Measurements from ENCODE around the gene NCOA7.
A peak's percentile ranks its signal among the peaks of the same experiment; 100 is the strongest.

Gene NCOA7

GRCh38 chr6:125811259-125811658, 20.5 kb downstream of the NCOA7 start:
- FAIRE-seq = no peak
- no peak for DNase-seq (ENCODE audit: insufficient read length, low spot score)

DNA sequence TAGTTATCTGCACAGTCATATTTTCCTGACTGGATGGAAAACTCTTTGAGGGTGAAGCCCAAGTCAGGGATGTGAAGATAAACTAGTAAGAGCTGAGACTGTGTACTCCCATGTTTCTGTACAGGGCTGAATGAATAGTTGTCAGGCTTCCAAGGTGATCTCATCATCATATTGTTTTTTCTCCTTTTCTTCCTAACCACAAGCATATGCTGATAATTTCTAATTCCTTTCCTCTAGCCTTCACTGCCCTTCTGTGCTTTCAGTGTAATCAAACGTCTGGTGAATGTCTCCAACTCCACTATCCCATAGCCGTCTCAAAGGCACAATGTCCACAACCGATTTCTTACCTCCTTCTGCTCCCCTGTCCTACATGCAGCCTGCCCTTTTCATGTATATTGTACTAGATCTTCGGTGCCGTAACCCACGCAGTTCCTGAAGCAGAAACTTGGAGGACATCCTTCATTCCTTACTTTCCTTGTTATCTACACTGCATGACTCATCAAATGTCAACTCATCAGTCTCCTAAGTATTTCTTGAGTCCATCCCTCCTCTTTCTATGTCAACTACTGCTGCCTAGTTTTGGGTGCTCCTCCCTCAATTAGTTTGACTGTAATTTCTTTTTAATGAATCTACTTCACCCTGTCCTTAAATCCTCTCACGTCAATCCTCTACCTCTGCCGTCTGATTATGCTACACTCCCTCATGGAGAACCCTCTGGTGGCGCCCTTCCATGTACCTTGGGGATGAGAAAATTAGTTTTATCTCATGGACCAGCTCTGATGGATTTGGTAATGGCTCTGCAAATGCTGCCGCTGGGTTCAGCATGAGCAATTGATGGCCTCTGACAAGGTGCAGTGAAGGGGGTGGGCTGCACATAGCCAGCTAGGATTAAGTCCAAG, 21.9 kb downstream of the NCOA7 start:
- FAIRE-seq (no peak), DNase-seq (ENCODE audit: insufficient read length, low spot score) (no peak)

DNA sequence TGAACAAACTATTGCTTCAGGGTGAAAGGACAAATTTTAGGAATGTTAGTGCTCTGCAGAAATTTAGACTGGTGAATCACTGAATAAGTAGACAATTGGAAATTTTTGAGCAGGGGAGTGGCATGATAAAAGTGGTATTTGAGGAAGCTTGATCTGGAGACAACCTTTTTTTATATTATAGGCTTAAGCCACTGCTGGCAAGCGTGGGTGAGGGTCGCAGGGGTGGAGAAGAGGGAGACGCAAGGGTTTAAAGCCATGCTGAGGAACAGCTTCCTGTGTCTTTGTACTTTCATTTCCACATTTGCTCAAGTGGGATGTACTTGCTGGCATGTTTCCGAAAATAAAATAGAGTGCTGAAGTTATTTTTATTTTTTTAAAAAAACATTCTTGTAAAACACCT, 23.7 kb downstream of the NCOA7 start:
- DNase-seq (ENCODE audit: insufficient read length, low spot score) (no peak), FAIRE-seq (peak; percentile 66)

GRCh38 chr6:125815080-125815910, 24.5 kb downstream of the NCOA7 start:
- DNase-seq (ENCODE audit: insufficient read length, low spot score) = no peak
- FAIRE-seq = peak; percentile 90

DNA sequence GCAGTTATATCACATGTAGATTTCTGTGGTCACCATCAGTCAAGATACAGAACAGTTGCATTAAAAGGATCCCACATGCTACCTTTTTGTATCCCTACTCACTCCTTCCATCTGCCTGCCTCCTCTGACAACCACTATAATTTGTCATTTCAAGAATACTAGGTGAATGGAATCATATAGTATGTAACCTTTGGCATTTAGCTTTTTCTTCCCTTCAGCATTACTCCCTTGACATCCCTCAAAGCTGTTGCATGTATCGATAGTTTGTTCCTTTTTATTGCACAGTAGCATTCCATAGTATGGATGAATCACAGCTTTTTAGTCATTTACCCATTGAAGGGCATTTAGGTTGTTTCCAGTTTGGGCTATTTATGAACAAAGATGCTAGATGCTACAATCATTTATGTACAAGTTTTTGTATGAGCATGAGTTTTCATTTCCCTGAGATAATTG, 26.1 kb downstream of the NCOA7 start:
- peak; percentile 85 for FAIRE-seq
- DNase-seq (ENCODE audit: insufficient read length, low spot score) = no peak

GRCh38 chr6:125818225-125818657, 27.5 kb downstream of the NCOA7 start:
- FAIRE-seq (peak; percentile 85), DNase-seq (ENCODE audit: insufficient read length, low spot score) (peak; percentile 8)

GRCh38 chr6:125818772-125819260, 28.1 kb downstream of the NCOA7 start:
- DNase-seq (ENCODE audit: insufficient read length, low spot score) = no peak
- peak; percentile 45 for FAIRE-seq

GRCh38 chr6:125819535-125820326, 29.0 kb downstream of the NCOA7 start:
- no peak for DNase-seq (ENCODE audit: insufficient read length, low spot score)

DNA sequence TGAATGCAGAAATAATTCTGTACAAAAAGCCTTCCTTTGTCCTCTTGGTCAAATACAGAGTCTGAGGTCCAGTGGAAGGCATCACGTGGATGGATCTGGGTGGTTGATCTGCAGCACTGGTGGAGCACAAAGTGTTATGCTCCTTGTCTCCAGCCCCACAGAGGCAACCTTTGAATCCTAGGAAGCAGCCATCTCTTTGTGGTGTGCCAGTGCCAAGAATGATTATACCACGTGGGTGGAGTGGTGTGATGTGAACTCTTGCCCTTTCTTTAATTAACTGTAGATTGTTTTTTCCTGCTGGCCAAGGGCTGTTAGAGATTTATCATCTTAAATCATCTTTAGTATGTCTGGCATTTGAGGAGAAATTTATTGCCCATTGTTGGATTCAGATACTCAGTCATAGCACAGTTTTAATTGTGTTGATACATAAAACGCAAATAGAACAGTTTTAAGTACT, 31.1 kb downstream of the NCOA7 start:
- DNase-seq (ENCODE audit: insufficient read length, low spot score) = no peak
- FAIRE-seq = no peak

More at GRCh38 chr6:125819535-125820326, 29.0 kb downstream of the NCOA7 start:
- FAIRE-seq = no peak

DNA sequence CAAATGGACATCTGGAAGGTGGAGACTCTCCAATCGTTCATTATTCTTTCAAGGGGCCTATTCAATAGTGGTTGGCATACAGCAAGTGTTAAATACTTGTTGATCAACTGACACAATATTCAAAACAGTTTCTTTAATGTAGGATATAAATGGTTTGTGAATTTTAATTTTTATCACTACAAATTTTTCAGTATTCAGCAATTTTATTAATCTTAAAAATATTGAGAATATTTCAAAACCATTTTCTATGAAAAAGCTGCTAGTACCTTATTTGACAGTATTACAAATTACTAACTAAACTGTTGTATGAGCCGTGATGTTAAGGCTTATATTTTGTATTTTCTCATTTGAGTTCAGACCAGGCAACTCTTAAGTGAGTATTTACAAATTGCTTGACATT, 32.4 kb downstream of the NCOA7 start:
- DNase-seq (ENCODE audit: insufficient read length, low spot score) (no peak), FAIRE-seq (no peak)

GRCh38 chr6:125824946-125825771, 34.4 kb downstream of the NCOA7 start:
- DNase-seq (ENCODE audit: insufficient read length, low spot score) (no peak), FAIRE-seq (no peak)

DNA sequence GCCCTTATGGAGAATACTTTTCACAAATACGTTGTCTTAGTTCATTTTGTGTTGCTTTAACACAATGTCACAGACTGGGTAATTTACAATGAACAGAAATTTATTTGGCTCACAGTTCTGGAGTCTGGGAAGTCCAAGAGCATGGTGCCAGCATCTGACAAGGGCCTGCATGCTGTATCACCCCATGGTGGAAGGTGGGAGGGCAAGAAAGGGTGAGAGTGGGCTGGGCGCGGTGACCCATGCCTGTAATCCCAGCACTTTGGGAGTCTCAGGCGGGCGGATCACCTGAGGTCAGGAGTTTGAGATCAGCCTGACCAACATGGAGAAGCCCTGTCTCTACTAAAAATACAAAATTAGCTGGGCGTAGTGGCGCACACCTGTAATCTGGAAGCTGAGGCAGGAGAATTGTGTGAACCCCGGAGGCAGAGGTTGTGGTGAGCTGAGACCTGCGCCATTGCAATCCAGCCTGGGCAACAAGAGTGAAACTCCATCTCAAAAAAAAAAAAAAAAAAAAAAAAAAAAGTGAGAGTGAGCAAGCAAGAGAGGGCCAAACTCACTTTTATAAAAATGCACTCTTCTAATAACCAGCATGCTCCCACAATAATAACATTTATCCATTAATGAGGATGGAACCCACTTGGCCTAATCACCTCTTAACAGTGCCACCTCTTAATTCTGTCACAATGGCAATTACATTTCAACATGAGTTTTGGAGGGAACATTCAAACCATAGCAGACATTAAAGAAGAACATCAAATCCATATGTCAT, 36.1 kb downstream of the NCOA7 start:
- no peak for DNase-seq (ENCODE audit: insufficient read length, low spot score)
- FAIRE-seq = no peak

- FAIRE-seq (peak; percentile 8), DNase-seq (ENCODE audit: insufficient read length, low spot score) (no peak)
Observed at GRCh38 chr6:125827788-125828320, 37.1 kb downstream of the NCOA7 start.

- no peak for FAIRE-seq
- no peak for DNase-seq (ENCODE audit: insufficient read length, low spot score)
Observed at GRCh38 chr6:125828476-125829039, 37.8 kb downstream of the NCOA7 start.

DNA sequence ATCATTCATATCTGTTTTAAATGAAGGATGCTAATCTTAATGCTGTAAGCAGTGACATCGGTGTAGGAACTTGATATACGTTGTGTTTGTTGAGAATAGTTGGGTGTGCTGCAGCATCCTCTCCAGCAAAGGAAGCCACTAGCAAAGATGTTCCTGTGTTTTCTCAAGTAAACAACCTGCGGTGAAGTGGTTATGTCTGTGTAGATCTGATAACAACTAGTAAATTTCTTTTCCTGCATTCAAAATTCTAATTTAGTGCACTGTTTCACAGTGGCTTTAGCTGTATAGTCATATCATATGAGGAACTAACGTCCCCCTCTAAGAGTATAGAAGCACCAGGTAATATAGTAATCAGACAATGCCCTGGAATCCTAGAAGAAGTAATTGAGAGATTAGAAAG, 38.7 kb downstream of the NCOA7 start:
- DNase-seq (ENCODE audit: insufficient read length, low spot score) (no peak), FAIRE-seq (peak; percentile 79)

GRCh38 chr6:125831659-125832058, 40.9 kb downstream of the NCOA7 start:
- FAIRE-seq = peak; percentile 82
- DNase-seq (ENCODE audit: insufficient read length, low spot score) = no peak

- FAIRE-seq = peak; percentile 69
- no peak for DNase-seq (ENCODE audit: insufficient read length, low spot score)
Observed at GRCh38 chr6:125832391-125833117, 41.8 kb downstream of the NCOA7 start.

DNA sequence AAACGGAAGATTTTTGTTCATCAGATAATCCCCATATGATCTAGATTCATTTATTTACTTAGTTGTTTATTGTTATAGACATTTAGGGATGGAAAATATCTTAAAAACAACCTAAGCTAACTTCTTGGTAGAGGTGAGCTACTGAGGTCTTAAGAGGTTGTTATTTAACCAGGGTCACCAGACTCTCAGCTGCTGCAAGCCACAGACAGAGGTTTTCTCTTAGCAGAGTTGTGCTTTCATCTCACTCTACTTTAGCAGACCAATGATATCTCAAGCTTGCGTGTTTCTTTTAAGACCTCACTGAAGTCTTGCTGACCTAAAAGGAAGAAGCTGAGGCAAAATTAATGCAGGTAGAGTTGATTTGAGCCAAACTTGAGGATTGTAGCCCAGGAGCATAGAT, 43.6 kb downstream of the NCOA7 start:
- DNase-seq (ENCODE audit: insufficient read length, low spot score) = peak; percentile 18
- FAIRE-seq = peak; percentile 91
